Skin of body (tissue), 2 donors: ENCODE results near the gene MATK. TPM values are rescaled to one million over a fixed set of nuclear protein-coding genes. Genes with fewer than 3 reads are reported as not detected.
A peak's percentile ranks its signal among the peaks of the same experiment; 100 is the strongest.
"Not testable (repeated sequence)": the region's sequence is repeated elsewhere in the genome, so short reads cannot be mapped to it uniquely, and the experiment has no call there.

ENCODE experiments used
- DNase-seq: peaks from one replicate; lab custom pipeline; 2025; lab: John Stamatoyannopoulos, UW
- total RNA-seq: library from RNA; depleted of rRNA; stranded (reverse); fragments of >200 nt; gene quantifications from one replicate; pipeline ENCODE4 v1.2.3, GENCODE V29; 2014

MATK gene
- total RNA-seq, 1 donor from 2014 or later = 0.99 TPM

DNA sequence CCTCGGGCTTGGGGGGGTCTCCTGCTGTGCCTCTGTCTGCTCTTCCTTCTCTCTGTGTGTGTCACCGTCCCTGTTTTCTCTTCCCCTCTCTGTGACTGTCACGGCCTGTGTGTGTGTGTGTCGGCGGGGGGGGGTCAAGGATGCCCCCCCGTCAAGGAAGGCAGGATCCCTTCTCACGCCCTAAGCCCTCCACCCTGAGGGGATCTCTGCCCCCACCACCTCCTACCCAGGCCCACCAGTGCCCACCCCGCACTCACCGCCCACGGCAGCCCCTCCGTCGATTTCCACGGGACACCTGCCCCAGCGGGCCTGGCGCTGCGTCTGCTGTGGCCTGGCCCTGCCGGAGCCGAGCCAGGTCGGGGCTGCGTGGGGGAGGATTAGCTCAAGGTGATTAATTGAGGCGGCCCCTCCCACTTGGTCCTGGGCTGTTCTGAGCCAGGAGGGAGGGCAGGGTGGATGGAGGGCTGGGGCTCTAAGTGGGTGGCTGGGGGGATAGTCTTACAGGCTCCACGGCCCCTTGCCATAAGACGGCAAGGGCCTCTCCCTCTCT, 14.2 kb downstream of the MATK start, which contains the start of gene RAX2:
Gene RAX2, minus strand, starts transcription at position 323 of the 550 bp plus-strand sequence. CDS start 486 bp downstream, outside the sequence.
- no peak for DNase-seq

DNA sequence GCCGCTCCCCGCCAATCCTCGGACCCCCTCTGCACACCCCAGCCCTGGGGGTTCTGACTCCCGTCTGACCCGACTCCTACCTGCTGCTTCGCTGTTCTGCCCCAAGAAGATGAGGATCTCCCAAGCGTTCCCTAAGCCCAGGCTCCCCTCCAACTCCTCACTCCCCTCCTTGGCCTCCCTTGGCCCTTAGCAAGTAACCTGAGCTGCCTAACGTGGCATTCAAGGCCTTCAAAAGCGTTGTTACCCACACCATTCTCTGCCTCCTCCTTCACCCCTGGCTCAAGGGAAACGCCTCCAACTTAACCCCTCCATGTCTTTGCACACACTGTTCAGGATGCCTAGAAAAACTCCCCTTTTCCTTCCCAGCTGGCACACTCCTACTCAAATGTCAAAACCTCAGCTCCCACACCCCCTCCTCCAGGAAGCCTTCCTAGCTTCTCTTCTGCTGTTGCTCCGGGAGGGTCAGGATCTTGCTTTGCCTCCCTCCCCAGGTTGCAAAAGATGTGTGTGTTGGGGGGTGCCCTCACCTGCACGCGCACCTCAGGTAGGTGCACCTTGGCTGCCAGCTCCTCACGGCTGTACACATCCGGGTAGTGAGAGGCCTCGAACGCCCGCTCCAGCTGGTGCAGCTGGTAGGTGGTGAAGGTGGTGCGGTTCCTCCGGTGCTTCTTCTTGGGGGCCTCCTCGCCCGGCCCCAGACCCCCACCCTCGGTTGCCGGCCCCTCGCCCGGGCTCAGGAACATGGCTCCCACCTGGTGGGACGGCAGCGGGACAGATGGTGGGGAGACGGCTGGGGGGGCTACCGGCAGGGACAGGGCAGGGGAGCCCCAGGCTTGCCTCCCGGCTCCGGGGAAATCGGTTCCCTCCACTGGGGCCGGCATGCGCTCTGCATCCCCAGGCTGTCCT, 14.9 kb downstream of the MATK start:
- DNase-seq = no peak

DNA sequence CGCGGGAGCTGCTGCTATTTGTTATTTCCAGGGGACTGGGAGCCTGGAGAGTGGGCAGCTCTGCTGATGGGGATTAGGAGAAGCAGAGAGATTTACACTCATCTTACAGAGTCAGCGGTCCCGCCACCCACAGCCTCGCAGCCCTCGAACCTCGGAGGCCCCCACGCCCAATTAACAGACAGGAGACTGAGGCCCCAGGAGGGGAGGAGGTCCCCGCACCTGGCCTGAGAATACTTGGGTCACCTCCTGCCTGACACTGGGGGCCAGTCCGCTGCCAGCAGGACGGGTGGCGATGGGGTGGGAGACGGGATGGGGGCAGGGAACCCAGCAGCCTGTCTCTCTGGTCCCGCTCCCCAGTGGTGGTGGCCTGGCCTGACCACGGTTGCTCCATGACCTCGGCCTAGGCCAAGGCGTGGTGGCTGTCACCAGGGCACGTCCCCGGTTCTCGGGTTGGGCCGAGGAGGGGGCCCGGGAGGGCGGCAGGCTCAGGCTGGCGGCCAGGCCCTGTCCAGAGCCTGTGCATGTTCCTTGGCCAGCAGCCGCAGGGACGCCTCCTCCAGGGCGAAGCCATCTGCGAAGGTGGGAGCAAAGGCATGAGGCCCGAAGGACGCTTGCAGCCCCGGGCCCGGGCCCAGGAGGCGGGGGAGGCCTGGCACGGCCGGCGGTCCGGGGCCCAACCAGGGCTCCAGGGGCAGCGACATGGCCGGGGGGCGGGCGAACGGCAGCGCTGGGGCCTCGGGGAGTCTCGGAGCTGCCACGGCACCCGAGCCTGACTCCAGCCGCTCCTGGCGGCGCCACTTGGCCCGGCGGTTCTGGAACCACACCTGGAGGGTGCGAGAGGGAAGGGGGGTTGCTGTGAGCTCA, 15.8 kb downstream of the MATK start:
- no peak for DNase-seq

DNA sequence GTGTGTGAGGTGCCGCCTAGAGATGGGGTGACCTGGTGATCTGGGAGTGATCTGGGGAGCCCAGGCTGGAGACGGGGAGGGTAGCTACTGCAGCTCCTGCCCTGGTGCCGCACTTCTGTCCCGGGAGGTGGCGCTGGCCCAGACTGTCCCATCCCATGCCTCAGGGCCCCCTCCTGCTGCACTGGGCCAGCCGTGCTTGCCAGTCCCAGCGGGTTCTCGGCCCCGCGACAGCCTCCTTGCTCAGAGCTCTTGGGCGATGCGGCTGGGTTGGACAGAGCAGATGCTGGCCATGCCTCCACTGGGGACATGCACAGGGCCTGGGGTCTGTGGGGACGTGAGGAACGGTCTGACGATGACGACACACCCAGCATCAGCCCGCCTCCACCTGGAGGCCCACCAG, 16.7 kb downstream of the MATK start:
- no peak for DNase-seq

GRCh38 chr19:3768748-3769099, 17.5 kb downstream of the MATK start:
- no peak for DNase-seq

DNA sequence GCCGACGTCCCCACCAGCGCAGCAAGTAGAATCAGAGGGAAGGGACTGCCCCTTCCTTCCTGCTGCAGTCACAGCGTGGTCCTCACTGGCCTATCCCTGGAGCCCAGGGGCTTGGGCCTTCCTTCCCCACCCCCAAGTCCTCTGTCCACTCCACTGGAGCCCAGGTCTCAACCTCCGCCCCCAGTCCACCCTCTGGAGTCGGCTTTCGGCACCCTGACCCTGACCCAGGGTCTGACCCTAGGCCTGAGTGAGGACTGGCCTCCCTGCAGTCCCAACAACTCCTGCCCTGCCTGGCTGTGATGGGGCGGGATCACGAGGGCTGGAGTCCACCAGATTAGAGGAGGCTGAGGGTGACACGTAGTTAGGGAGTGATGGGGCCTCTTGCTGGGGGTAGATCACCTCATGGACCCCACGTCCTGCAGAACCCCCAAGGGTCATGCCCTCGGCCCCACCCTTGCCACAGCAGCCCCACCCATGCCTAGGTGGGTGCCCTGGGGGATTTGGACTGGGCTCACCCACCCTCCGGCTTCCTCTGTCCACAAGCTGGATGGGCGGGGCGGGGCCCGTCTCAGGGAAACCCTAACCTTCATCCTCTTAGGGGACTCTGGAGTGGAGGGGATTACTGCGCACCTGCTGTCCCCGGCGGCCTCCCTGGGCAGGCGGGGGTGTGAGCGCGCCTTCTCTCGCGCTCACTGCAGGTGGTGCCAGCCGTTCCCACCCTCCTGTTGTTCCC, 18.0 kb downstream of the MATK start:
- no peak for DNase-seq

- DNase-seq = no peak
Measured at GRCh38 chr19:3767050-3767449, 19.1 kb downstream of the MATK start.

GRCh38 chr19:3766520-3766919, 19.7 kb downstream of the MATK start:
- DNase-seq = no peak

DNA sequence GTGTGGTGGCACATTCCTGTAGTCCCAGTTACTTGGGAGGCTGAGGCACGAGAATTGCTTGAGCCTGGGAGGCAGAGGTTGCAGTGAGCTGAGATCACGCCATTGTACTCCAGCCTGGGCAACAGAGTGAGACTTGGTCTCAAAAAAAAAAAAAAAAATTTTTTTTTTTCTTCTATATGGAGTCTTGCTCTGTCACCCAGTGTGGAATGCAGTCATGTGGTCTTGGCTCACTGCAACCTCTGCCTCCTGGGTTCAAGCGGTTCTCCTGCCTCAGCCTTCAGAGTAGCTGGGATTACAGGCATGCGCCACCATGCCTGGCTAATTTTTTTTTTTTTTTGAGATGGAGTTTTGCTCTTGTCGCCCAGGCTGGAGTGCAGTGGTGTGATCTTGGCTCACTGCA, 20.4 kb downstream of the MATK start:
- not testable (repeated sequence) for DNase-seq

DNA sequence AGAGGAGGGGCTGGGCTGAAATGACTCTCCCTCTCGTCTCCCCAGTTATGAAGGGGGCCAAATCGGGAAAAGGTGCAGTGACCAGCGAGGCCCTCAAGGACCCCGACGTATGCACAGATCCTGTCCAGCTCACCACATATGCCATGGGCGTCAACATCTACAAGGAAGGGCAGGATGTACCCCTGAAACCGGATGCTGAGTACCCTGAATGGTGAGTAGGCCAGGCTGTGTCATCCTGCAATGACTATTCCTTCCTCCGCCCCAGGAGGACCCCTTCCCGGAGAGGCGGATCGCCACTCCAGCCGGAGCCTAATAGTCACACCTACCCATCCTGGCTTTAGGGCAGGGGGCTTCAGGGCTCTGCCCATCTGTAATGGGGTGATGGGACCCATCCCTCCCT, 21.1 kb downstream of the MATK start:
- DNase-seq = no peak

DNA sequence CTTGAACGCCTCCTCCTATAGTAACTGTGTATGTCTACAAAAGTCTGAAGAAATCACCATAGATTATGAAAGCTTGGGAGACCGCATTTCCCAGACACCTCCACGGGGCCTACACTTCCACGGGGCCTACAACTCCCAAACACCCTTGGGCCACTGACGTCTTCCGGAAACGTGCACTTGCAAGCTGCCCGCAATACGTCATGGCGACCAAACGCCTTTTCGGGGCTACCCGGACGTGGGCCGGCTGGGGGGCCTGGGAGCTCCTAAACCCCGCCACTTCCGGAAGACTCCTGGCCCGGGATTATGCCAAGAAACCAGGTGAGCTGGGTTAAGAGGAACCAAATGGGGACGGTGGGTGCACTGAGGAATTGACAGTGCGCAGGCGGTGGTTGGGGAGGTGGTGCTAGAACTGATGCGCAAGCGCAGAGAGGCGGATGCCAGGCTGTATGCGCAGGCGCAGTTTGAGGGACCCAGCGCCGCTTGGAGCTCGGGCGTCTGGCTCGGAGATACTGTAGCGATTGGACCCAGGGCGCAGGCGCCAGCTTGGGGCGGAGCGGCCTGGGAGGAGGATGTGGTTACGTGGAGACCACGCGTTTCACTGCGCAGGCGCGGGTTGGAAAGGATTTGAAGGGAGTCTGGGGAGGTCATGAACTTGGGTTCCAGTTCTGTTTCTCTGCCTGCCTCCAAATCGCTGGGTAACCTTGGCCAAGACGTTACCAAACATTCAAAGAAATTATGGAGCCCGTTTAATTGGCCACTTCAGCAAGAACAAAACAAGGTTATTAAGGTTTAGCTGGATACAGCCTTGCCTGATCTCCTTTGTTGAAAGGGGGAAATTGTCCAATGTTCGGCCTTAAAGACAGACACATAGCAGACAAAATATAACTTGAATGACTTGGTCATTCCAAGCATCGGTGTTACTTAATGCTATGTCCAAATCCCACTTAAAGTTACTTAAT, 23.4 kb downstream of the MATK start, which contains the start of gene MRPL54:
Gene MRPL54, plus strand, starts transcription at position 182 of the 959 bp plus-strand sequence. Its CDS starts 19 bp downstream, at position 201.
- peak; percentile 99 for DNase-seq

DNA sequence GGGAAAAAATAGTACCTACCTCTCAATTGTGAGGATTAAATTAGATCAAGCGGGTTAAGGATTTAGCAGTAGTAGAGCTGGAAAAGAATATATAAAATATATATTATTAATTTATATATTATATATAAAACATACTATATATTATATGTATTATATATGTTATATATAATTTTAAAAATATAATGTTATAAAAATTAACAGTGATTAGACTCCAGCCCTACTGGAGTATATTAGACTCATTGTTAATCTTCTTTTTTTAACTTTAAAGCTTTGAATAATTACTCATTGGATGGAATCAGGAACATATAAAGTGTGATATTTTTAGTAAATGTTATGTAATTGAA, 24.1 kb downstream of the MATK start:
- no peak for DNase-seq

GRCh38 chr19:3761382-3762129, 24.6 kb downstream of the MATK start, which contains the start of gene APBA3:
APBA3 (minus strand) TSS chr19:3761692; CDS start chr19:3760264, 1,428 bp downstream.
- peak; percentile 46 for DNase-seq

- no peak for DNase-seq
Measured at GRCh38 chr19:3760871-3761361, 25.3 kb downstream of the MATK start.

DNA sequence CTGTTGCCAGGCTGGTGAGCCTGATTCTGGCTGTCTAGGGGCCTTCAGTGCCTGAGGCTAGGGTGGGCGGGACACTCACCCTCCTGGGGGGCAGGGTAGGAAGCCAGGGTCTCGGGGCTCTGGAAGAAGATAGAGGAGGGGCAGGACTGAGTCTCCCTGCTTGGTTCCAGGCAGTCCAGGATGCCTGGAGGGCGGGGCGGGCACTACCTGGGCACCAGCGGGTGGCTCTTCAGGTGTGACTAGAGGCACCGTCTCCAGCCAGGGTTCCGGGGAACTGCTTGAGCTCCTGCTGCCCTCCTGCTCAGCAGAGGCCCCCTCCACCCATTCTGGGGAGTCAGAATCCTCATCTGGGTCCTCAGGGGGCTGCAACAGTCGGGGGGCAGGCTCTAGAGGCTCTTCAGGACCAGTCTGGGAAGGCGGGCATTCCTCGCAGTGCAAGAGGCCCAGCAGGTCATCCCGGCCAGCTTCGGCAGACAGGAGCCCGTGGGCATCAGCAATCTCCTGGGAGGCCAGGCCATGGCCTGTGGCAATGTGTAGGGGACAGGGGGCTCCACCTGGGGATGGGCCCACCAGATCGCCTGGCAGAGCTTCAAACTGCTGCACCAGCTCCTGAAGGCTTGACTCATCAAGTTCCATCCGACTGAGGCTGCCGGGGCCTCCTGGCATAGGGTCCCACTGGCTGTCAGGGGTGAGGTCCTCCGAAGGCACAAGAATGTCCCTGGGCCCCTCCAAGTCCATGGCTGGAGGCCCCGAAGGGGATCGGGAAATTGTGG, 26.5 kb downstream of the MATK start:
- no peak for DNase-seq

DNA sequence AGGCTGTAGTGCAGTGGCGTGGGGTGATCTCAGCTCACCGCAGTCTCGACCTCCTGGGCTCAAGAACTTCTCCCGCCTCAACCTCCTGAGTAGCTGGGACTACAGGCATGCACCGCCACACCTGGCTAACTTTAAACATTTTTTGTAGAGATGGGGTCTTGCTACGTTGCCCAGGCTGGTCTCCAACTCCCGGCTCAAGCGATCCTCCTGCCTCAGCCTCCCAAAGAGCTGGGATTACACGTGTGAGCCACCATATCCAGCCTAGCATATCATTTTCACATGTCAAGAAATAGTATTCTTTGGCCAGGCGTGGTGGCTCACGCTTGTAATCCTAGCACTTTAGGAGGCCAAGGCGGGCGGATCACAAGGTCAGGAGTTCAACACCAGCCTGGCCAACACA, 27.9 kb downstream of the MATK start:
- DNase-seq = not testable (repeated sequence)

DNA sequence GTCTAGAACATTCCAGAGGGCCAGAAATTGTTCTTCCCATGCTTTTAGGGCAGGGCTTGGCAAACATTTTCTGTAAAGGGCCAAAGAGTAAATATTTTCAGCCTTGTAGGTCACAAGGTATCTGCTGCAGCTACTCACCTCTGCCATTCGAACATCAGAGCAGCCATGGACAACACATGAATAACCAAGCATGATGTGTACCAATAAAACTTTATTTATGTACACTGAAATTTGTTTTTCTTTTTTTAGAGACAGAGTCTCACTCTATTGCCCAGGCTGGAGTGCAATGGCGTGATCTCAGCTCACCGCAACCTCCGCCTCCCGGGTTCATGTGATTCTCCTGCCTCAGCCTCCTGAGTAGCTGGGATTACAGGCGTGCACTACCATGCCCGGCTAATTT, 28.5 kb downstream of the MATK start:
- DNase-seq = not testable (repeated sequence)
